ENCODE measurements around the gene NPTN.
"Not testable (repeated sequence)": the region's sequence is repeated elsewhere in the genome, so short reads cannot be mapped to it uniquely, and the experiment has no call there.

The NPTN gene

DNA sequence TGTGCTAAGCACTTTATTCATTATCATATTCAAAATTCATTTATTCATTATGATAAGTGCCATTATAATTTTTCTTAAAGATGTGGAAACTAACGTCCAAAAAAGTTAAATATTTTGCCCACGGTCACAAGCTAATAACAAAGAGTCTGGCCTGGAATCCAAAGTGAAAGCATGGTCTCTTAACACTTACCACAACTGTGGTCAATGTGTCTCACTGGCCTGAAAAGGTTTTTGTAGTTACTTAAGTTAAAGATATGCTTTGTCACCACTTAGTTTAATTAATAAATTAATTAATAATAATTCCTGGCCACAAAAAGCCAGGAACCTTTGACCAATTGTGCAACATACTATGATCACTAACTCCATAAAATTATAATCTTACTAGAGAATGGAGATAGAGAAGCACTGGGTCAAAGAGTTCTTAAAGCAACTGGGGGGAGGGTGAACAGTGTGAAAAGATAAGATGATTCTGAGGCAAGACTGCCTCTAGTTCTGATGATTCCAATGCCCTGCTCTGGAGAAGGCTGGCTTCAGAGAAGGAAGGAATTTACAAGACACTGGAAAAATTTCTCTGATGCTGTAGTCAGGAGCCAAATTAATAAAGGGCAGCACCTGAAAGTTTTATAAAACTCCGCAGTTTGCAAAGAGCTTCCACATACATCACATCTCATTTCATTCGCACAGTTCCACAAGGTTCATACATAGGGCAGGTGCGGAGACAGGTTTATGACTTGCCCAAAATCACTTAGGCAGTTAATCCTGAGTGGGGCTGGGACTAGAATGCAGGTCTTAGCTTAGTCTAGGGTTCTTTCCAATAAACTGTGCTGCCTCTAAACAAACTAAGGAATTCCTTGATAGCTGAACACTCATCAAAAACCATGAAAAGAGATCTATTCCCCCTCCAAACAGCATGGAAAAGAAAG is 32.5 kb downstream of the NPTN start:
- no peak for DNase-seq

DNA sequence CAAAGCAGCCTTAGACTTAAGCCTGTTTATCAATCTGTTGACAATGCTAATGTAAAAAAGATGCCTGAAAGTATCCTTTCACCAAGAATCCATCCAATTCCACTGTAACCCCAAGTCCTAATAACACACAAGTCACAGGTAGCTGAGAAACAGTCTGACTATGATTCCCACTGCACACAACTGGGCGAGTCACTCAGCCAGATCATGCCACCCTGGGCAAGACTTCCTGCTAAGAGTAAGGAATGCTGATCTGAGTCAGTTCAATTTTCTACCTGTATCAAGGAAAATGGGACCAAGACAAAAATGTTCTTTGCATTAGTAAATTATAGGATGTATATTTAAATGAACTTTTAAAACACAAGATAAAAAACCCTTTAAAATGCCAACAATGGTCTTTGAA is 33.3 kb downstream of the NPTN start:
- DNase-seq, result no peak

GRCh38 chr15:73598530-73599160 is 34.5 kb downstream of the NPTN start:
- DNase-seq, result peak; percentile 82

GRCh38 chr15:73597036-73597638 is 36.1 kb downstream of the NPTN start:
- DNase-seq, result no peak

DNA sequence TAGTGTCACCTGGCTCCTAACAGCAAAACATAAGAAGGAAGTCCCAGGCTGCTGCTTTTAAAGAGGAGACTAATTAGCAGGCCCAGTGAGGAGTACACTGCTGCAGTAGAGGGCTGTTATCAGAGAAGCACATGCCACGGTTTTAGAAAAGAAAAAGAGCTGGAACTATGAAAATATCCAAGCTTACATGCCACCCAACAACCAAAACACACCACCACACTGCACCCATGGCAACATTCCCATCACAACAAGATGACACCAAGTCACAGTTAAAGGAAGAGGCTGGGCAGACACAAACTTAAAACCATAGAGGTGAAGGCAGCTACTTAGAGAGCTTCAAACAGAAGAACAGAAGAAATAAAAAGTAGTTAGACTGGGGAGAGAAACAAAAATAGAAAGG is 37.0 kb downstream of the NPTN start:
- DNase-seq, result peak; percentile 50

GRCh38 chr15:73594109-73594508 is 39.1 kb downstream of the NPTN start:
- no peak for DNase-seq

- DNase-seq, result no peak
Observed at GRCh38 chr15:73593304-73594074, 39.7 kb downstream of the NPTN start.

DNA sequence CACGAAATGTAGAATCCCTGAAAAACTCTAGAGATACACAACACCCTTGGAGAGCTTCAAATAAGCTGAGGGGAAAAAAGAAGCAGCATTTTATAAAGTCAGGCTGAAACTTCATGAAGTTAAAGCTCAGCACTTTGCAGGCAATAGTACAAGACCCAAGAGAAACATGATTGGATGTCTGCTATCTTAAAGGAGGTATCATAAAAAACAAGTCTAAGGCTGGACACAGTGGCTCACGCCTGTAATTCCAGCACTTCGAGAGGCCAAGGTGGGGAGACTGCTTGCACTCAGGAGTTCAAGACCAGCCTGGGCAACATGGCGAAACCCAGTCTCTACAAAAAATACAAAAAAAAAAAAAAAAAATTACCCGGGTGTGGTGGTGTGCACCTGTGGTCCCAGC is 42.9 kb downstream of the NPTN start:
- DNase-seq, result no peak

DNA sequence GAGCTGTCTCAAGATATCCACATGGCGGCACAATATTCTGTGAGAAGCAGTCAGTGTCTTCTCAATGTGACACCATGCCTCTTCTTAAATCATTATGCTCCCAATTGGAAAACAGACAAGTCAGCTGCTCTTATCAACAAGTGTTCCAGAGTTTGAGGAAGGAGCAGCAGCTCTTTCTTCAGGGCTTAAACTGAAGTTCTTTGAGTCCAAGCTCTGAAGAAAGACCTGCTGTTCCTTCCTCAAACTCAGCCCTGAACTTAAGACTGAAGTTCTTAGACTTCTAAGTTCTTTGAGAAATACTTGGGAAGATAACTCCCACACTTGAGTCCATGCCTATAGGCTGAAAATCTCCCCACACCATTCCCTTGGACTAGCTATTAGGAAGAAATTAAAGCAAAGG is 43.4 kb downstream of the NPTN start:
- DNase-seq, result no peak

DNA sequence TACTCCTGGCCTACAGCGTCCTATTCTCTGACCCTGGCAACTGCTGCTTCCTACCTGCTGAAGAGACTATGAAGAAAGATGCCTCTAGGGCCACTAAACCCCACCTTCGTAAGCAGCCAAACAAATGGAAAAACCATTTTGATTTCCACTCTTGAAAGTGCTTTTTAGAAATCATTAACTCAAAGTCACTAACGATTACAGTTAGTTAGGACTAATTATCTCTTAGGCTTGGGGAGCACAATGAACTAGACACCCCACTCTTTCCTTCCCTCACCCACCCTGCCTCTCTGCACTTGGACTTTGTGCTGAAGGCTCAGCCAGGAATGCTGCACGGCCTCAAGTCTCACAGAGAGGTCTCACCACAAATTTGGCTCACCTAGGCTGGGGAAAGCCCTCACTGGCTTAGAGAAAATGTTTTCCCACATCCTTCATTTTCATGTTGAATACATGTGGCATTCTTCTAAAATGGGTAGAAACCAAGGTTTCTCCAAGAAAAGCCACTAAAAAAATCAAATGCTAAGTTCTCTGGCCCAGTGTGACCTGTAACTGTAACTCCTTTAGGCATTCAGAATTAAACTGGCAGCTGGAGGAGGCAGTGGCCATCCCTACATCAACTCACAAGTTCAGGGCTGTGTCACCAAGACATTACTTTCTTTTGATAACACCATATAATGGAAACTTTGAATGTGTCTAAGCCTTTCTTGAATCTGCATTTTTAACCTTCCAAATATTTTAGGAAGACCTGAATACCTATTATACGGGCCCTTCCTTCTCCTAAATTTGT is 47.1 kb downstream of the NPTN start:
- no peak for DNase-seq

- DNase-seq, result peak; percentile 11
Observed at GRCh38 chr15:73584699-73585420, 48.3 kb downstream of the NPTN start.

- DNase-seq, result no peak
Observed at GRCh38 chr15:73583544-73583943, 49.6 kb downstream of the NPTN start.

DNA sequence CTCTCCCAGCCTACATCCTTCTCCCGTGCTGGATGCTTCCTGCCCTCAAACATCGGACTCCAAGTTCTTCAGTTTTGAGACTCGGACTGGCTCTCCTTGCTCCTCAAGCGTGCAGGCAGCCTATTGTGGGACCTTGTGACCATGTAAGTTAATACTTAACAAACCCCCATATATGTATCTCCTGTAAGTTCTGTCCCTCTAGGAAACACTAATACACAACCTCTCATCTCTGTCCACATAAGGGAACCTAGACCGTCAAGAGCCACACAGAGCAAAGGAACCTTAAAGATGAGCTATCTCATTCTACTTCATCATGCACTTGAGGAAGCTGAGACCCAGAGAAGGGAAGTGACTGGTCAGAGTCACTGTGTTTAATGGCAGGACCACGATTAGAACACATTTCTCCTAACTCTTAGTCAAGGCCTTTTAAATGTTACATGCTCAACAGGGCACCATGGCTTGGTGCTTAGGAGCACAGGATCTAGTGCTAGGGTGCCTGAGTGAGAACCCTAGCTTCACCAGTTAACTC is 50.3 kb downstream of the NPTN start:
- no peak for DNase-seq

- no peak for DNase-seq
Observed at GRCh38 chr15:73578026-73578425, 55.2 kb downstream of the NPTN start.

DNA sequence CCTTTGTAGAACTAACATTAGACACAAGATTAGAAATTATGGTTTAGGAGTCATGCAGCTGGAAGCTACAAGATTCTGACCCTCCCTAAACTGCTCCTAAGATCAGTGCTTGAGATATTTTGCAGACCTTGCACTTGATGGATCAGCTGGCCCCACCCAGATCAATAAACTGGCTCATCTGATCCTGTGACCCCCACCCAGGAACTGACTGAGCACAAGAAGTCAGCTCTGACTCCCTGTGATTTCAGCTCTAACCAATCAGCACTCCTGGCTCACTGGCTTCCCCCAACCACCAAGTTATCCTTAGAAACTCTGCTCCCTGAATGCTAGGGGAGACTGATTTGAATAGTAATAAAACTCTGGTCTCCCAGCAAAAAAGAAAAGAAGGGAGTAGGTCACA is 55.6 kb downstream of the NPTN start:
- not testable (repeated sequence) for DNase-seq

DNA sequence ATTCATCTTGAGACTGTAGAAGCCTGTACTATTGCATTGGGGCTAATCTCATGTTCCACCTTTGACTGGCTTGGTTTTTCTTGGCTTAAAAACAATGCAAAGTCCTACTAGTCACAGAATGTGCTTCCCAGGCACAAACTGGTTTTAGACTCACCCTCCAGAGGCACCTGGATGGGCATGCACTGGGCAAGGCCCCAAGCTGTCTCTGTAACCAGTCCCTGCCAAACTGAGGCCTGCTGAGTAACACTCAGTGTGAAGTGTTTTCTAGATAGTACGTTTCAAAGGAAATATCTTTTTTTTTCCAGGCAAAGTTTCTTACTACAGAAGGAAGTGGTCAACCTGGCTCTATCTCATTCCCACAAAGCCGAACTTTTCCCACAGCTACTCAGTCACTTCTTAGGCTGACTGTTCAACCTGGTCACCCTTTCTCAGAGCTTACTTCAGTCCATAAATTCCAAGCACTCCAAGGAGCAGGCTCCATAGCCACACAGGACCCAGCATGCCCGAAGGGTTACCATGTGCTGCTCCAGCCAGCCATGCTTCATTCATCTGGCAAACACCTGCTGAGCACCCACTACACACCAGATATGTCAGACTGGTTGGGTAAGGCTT is 57.4 kb downstream of the NPTN start:
- no peak for DNase-seq

DNA sequence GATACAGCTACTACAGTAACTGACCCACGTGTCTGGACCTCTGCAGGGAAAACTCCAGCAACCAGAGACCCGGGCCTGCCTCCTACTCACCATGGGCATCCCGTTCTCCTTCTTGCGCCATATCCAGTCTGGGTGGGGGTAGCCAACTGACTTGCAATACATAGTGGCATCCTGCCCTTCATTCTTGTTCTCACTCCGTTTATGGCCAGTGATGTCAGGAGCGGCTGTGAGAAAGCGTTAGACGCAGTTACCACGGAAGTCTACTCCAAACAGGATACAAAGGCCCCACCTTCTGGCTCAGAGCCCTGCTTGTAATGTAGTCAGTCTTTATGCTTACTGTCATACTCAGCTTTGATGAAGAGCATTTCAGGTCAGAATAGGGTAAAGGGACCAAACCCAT is 59.6 kb downstream of the NPTN start:
- DNase-seq, result peak; percentile 21

- no peak for DNase-seq
Observed at GRCh38 chr15:73573037-73573436, 60.2 kb downstream of the NPTN start.

DNA sequence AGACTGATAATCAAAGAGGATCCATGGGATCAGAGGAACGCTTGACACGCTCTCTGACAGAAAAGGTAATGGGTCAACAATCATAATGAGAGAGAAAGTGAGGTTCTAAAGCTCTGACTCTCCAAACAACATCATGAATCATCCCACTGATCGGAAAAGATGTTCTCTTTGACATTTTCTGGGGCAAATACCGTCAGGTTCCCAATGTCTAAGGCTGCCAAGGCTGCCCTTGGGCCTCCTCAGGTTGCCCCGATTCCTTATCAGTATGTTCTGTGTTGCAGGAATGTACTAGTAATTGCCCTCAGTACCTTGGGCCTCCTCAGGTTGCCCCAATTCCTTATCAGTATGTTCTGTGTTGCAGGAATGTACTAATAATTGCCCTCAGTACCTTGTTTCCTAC is 60.9 kb downstream of the NPTN start:
- DNase-seq, result no peak

DNA sequence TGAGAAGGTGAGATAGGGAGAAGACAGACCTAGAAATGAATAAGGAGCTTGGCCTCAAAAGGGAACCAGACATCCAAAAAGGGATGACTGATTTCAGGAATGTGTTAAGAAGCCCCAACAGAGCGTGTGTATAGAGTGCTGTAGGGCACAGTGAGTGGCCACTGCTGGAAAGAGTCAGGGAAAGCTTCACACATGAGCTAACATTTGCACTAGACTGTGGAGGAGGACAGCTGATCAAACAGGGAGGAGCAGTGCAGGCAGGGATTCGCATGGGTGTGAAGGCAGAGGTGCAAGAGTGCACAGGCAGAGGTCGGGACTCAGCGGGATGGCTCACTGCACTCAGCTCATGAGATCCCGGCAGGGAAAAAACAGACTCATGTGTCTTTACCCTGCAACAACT is 61.8 kb downstream of the NPTN start:
- DNase-seq, result no peak
